K562 (cell line): ENCODE data around the gene PFDN2. TPM values are rescaled to one million over a fixed set of nuclear protein-coding genes. Genes with fewer than 3 reads are reported as not detected.

Source experiments
- ATAC-seq: fragments of 200-7000 bp; cut with Tn5 transposase; 3 replicates; pipeline ENCODE4 v1.9.1; 2020; ENCODE audit warnings: moderate library complexity
- BruUV-seq: library from RNA; stranded (reverse); fragments of 400-500 nt; replicated peaks from 2 replicates; lab custom pipeline; 2021; lab: Mats Ljungman, UMichigan
- CTCF ChIA-PET: fragments of 300-600 bp; formaldehyde crosslinking; extraction: SDS; loops from one replicate; lab custom pipeline; 2021; ENCODE audit warnings: low intra/inter-chr PET ratio; lab: Yijun Ruan, JAX
- POLR2A ChIA-PET: fragments of 300-600, 350-650 bp; sonication (Branson Sonifier 250); formaldehyde crosslinking; extraction: SDS; loops from one replicate; lab custom pipeline; 2021; ENCODE audit warnings: antibody characterized with exemption, inconsistent platforms; lab: Yijun Ruan, JAX
- DNase-seq, 4 experiments: peaks; one replicate each; pipeline versions ENCODE4 v3.0.0 to v3.0.0-alpha.2; 2011 to 2018; ENCODE audit warnings: low spot score in 3 of 4, mixed read lengths in 3 of 4; ENCODE audit errors: extremely low read depth in 1 of 4
- FAIRE-seq: peaks from 2 replicates; lab custom pipeline; 2011; peaks lifted over from hg19 to GRCh38; lab: Jason Lieb, UNC
- H2AFZ ChIP-seq: 2 replicates; pipeline ENCODE4 v1.6.0; 2011; ENCODE audit warnings: low read depth, low read length, control low read depth, inconsistent platforms
- H3K27ac ChIP-seq: fragments of 200-600 bp; 3 replicates; pipeline ENCODE4 v1.8.0; 2011; ENCODE audit warnings: low read depth, mild to moderate bottlenecking, control low read depth, inconsistent platforms, low read length, moderate library complexity, mixed read lengths; ENCODE audit errors: extremely low read depth
- H3K27me3 ChIP-seq, 2 experiments: fragments of 300-600 bp in 1 of 2; 2 replicates in 1 of 2; 3 replicates in 1 of 2; pipeline versions ENCODE4 v1.6.0 to v1.8.0; 2011; ENCODE audit warnings: inconsistent platforms in 2 of 2, low read length in 2 of 2, mild to moderate bottlenecking in 1 of 2, mixed read lengths in 1 of 2, moderate library complexity in 1 of 2; ENCODE audit not compliant: control insufficient read depth in 2 of 2, insufficient read depth in 2 of 2
- H3K36me3 ChIP-seq: fragments of 300-600 bp; 3 replicates; pipeline ENCODE4 v1.8.0; 2011; ENCODE audit warnings: mild to moderate bottlenecking, low read length, inconsistent platforms; ENCODE audit not compliant: control insufficient read depth, insufficient read depth
- H3K4me1 ChIP-seq, 2 experiments: fragments of 200-600 bp in 1 of 2; replicated peaks in 1 of 2; 2 replicates in 1 of 2; 3 replicates in 1 of 2; pipeline versions ENCODE4 v1.5.1 to v1.8.0; 2011; ENCODE audit warnings: inconsistent platforms in 2 of 2, low read length in 2 of 2, mild to moderate bottlenecking in 1 of 2, mixed read lengths in 1 of 2, moderate library complexity in 1 of 2; ENCODE audit not compliant: control insufficient read depth in 2 of 2, insufficient read depth in 2 of 2
- H3K4me2 ChIP-seq: 2 replicates; pipeline ENCODE4 v1.6.1; 2011; ENCODE audit warnings: low read length, control low read depth, inconsistent platforms, mixed read lengths; ENCODE audit not compliant: insufficient read depth
- H3K4me3 ChIP-seq: fragments of 200-600 bp; sonication (generic), shearing (Covaris generic); 2 replicates; pipeline ENCODE4 v1.5.1; 2016; ENCODE audit warnings: control low read depth, inconsistent platforms
- H3K79me2 ChIP-seq: fragments of 200-600 bp; 3 replicates; pipeline ENCODE4 v1.8.0; 2011; ENCODE audit warnings: low read length, inconsistent platforms; ENCODE audit not compliant: control insufficient read depth, insufficient read depth
- H3K9ac ChIP-seq, 2 experiments: 2 replicates each; pipeline versions ENCODE4 v1.6.0 to v1.6.1; 2011; ENCODE audit warnings: low read depth in 2 of 2, low read length in 2 of 2, control low read depth in 1 of 2, inconsistent platforms in 1 of 2, mild to moderate bottlenecking in 1 of 2, mixed read lengths in 1 of 2; ENCODE audit not compliant: insufficient read depth in 1 of 2
- H3K9me1 ChIP-seq: one replicate; pipeline ENCODE4 v1.6.0; 2011; ENCODE audit warnings: inconsistent platforms, mild to moderate bottlenecking, low read length, moderate library complexity; ENCODE audit not compliant: control insufficient read depth, insufficient read depth
- H3K9me3 ChIP-seq: replicated peaks from 2 replicates; pipeline ENCODE4 v1.5.1; 2011; ENCODE audit warnings: low read depth, low read length, inconsistent platforms; ENCODE audit not compliant: control insufficient read depth, insufficient read depth
- H4K20me1 ChIP-seq: replicated peaks from 2 replicates; pipeline ENCODE4 v1.6.1; 2011; ENCODE audit warnings: low read length, inconsistent platforms, mixed read lengths; ENCODE audit not compliant: control insufficient read depth, insufficient read depth
- CREBBP ChIP-seq: IDR thresholded peaks from one replicate; pipeline ENCODE4 v1.6.1; 2012; ENCODE audit warnings: low read depth, mild to moderate bottlenecking, control low read depth, inconsistent platforms, low read length
- FOXA3 ChIP-seq, 2 experiments: fragments of 450-650 bp in 1 of 2; sonication (generic) in 1 of 2; formaldehyde crosslinking; IDR thresholded peaks in 1 of 2; conservative IDR thresholded peaks in 1 of 2; 2 replicates each; pipeline versions ENCODE4 v1.4.0 to v1.8.0; 2020 to 2022; ENCODE audit warnings: mild to moderate bottlenecking in 2 of 2, missing genetic modification reagents in 1 of 2
- FUS ChIP-seq: fragments of 200-400 bp; formaldehyde crosslinking; optimal IDR thresholded peaks from 2 replicates; pipeline ENCODE3; 2017; ENCODE audit warnings: low read depth, low read length
- GTF2A2 ChIP-seq: IDR thresholded peaks from 2 replicates; pipeline ENCODE4 v1.6.1; 2016; ENCODE audit warnings: mild to moderate bottlenecking, missing genetic modification characterization, missing compliant biosample characterization
- HCFC1 ChIP-seq: IDR thresholded peaks from 2 replicates; pipeline ENCODE4 v1.6.1; 2012; ENCODE audit warnings: low read depth, low read length, improper control_type of control experiment
- HNRNPLL ChIP-seq: fragments of 200-400 bp; formaldehyde crosslinking; IDR thresholded peaks from 2 replicates; pipeline ENCODE4 v1.6.1; 2017; ENCODE audit warnings: low read length, low read depth, mild to moderate bottlenecking; ENCODE audit not compliant: poor library complexity, severe bottlenecking
- NFYB ChIP-seq: IDR thresholded peaks from 2 replicates; pipeline ENCODE4 v1.6.1; 2011; ENCODE audit warnings: mild to moderate bottlenecking, moderate library complexity; ENCODE audit not compliant: insufficient read length; ENCODE audit errors: extremely low read depth
- SAP30 ChIP-seq: fragments of 200-600 bp; sonication (generic); IDR thresholded peaks from 2 replicates; pipeline ENCODE4 v1.6.1; 2012; ENCODE audit warnings: borderline replicate concordance, low read depth, mild to moderate bottlenecking, moderate library complexity, low read length, control low read depth, inconsistent platforms; ENCODE audit not compliant: insufficient read depth, poor library complexity, severe bottlenecking
- SIN3A ChIP-seq, 2 experiments: fragments of 150-350 bp in 1 of 2; IDR thresholded peaks; 2 replicates each; pipeline ENCODE4 v1.6.1; 2011 to 2016; ENCODE audit warnings: borderline replicate concordance in 2 of 2, low read depth in 2 of 2, low read length in 2 of 2, mild to moderate bottlenecking in 2 of 2, moderate library complexity in 2 of 2; ENCODE audit not compliant: control insufficient read depth in 1 of 2
- SOX6 ChIP-seq: fragments of 450-650 bp; IDR thresholded peaks from 2 replicates; pipeline ENCODE4 v1.6.1; 2014; ENCODE audit warnings: mild to moderate bottlenecking
- STAG1 ChIP-seq: sonication (generic); formaldehyde crosslinking; IDR thresholded peaks from 2 replicates; pipeline ENCODE4 v1.5.0; 2020; ENCODE audit warnings: missing genetic modification reagents, borderline replicate concordance
- SUPT5H ChIP-seq: fragments of 450-650 bp; IDR thresholded peaks from 2 replicates; pipeline ENCODE4 v1.6.1; 2016
- TCF3 ChIP-seq: sonication (generic); formaldehyde crosslinking; IDR thresholded peaks from 2 replicates; pipeline ENCODE4 v1.4.0; 2020; ENCODE audit warnings: mild to moderate bottlenecking, missing genetic modification reagents
- WHSC1 ChIP-seq: IDR thresholded peaks from one replicate; pipeline ENCODE4 v1.6.1; 2012; ENCODE audit warnings: low read length, control low read depth, inconsistent platforms
- WGBS: fragments of 100-300 bp; shearing (Covaris generic); methylation state at CpG from one replicate; pipeline ENCODE4 v1.1.6; 2016; ENCODE audit warnings: low coverage, mixed read lengths; ENCODE audit not compliant: insufficient coverage; ENCODE audit errors: missing lambda C conversion rate; 5-methylcytosine and 5-hydroxymethylcytosine counted together
- in situ Hi-C: fragments of 300-500 bp; cut with MboI; formaldehyde crosslinking; loops from 4 replicates; pipeline ENCODE4 v1.15.0; 2018; ENCODE audit warnings: inconsistent platforms, mixed read lengths
- intact Hi-C: fragments of 100-400 bp; cut with micrococcal nuclease; formaldehyde crosslinking; loops from 2 replicates; pipeline ENCODE4 v1.14.2; 2022
- polyA plus RNA-seq, 8 experiments: library from polyadenylated mRNA; depleted of rRNA in 4 of 8; stranded (reverse) in 5 of 8; unstranded in 3 of 8; fragments of >200 nt; fragmentation: Nextera tagmentation in 2 of 8; fragmentation: Illumina TruSeq in 1 of 8; extraction: Ambion mirVana in 2 of 8; extraction: Trizol in 1 of 8; gene quantifications; 2 replicates each; pipeline versions ENCODE4 v1.2.1 to v1.2.3, GENCODE V29; 2011 to 2014; ENCODE audit warnings: inconsistent platforms in 1 of 8, missing spikeins in 1 of 8
- total RNA-seq, 7 experiments: library from RNA; depleted of rRNA in 6 of 7; stranded (reverse); fragments of >200 nt in 6 of 7; fragmentation: Illumina TruSeq in 2 of 7; extraction: Trizol in 2 of 7; gene quantifications; 2 replicates each; pipeline versions ENCODE4 v1.2.1 to v1.2.3, GENCODE V29; 2011 to 2021; ENCODE audit warnings: low replicate concordance in 1 of 7
- TF ChIP-seq, protein P1 (sequence below): IDR thresholded peaks from 2 replicates; pipeline ENCODE4 v1.6.1; 2011; ENCODE audit not compliant: insufficient read length; ENCODE audit errors: extremely low read depth
- TF ChIP-seq, protein P2 (sequence below): fragments of 250-450 bp; sonication (Bioruptor Pico); IDR thresholded peaks from 2 replicates; pipeline ENCODE4 v1.5.0; 2021; ENCODE audit warnings: mild to moderate bottlenecking, moderate library complexity

PFDN2 gene
- total and polyA plus RNA-seq, 9 of the 15 experiments (the other 6 are each of a cell fraction or from before 2014, with no cell fraction given) = 50.2 to 361 (median 144) TPM

DNA sequence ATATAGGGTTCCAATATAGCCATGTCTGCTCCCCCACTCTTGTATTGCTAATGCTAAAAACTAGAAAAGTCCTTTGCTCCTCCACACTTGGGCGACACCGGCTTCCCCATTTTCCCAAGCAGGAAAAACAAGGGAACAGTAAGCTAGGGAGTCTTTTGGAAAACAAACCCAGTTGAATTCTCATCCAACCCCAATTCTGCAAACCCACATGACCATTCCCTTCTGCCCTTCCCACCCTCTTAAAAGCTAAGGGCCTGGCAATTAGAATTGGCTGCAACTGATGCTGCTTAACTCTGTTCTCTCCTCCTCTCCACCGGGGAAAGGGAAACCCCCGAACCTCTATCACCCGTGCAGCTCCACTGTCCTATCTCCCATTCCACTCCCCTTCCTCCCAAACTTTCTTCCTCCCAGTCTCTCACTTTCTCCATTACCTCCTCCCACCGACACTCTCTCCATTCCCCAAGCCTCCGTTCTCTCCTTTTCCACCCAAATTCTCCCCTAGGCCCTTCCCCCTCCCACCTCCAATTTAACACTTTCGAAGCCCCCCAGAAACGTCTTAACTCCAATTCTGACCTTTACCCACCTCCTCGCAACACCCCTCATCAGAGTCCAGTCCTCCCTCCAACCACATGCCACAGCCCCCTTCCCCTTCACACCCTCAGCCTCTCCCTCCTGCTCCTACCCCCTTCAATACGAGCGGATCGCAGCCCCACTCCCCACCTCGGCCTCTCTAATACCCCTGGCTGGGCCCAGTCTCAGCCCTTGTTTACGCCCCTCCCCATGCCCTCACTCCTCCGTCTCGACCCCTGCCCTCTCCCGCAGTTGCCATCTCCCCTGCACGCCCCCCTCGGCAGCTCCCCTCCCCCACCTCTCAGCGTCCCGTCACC is 13.9 kb upstream of the PFDN2 start:
- peak; percentile 13; the same call in 1 of the 3 replicates for ATAC-seq
- intact Hi-C loops (loop anchor here (1.0 to 10.0 kb wide), 4 partner anchors 12 to 407 kb away; partner anchors contain the start of gene PPOX), in situ Hi-C loops (no loop called here)
- ChIA-PET POLR2A (interaction anchor here (0.5 to 4.2 kb wide), 15 partner anchors 7 to 289 kb away, joined by 3 to 20 read pairs (median 4); partner anchors contain the start of genes NIT1, PFDN2, PPOX and UFC1), CTCF (no interaction called here)
- peak; percentile 40 for FAIRE-seq
- DNase-seq = peak in 2 of 4 experiments; percentile 26 to 43
- BruUV-seq = no TSS peak
- Histone ChIP-seq H3K9me1 (no peaks in the 10 kb centered on the region), H3K36me3 (peaks cover 40% of the 10 kb centered on the region), H3K4me3 (peak overlapping the region; percentile 57), H3K4me2 (peak overlapping the region; percentile 97), H3K27me3 (no peaks in the 10 kb centered on the region), H3K9ac (peak overlapping the region; percentile 90), H3K9me3 (no peaks in the 10 kb centered on the region), H4K20me1 (no peaks in the 10 kb centered on the region), H3K27ac (peak overlapping the region; percentile 89), H3K4me1 (peaks cover 7 to 15% of the 10 kb centered on the region in 2 experiments; a peak in 3 of 5 replicates), H3K79me2 (peaks cover 59% of the 10 kb centered on the region), H2AFZ (peak overlapping the region; percentile 94)
- 4% methylated on average over 13 of the region's 22 CpGs for WGBS
- no peak for TF ChIP-seq STAG1
- TF ChIP-seq, protein P1, sequence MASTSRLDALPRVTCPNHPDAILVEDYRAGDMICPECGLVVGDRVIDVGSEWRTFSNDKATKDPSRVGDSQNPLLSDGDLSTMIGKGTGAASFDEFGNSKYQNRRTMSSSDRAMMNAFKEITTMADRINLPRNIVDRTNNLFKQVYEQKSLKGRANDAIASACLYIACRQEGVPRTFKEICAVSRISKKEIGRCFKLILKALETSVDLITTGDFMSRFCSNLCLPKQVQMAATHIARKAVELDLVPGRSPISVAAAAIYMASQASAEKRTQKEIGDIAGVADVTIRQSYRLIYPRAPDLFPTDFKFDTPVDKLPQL = no peak
- no peak for TF ChIP-seq TCF3 (CRISPR knock-in tag)
- no peak for TF ChIP-seq FUS
- peak; percentile 31 for TF ChIP-seq SAP30
- TF ChIP-seq FOXA3 (CRISPR knock-in tag; conservative IDR thresholded peaks at IDR 0.05 in 1 of 2, IDR thresholded peaks at IDR 0.05 in 1 of 2) = no peak
- TF ChIP-seq SUPT5H = peak; percentile 23
- 0 out of 2 replicates have a peak, but pooled peaks have one; percentile 22 for TF ChIP-seq GTF2A2
- TF ChIP-seq CREBBP = no peak
- TF ChIP-seq SOX6 = no peak
- TF ChIP-seq WHSC1 = no peak
- no peak for TF ChIP-seq HNRNPLL
- no peak for TF ChIP-seq NFYB
- TF ChIP-seq, protein P2, sequence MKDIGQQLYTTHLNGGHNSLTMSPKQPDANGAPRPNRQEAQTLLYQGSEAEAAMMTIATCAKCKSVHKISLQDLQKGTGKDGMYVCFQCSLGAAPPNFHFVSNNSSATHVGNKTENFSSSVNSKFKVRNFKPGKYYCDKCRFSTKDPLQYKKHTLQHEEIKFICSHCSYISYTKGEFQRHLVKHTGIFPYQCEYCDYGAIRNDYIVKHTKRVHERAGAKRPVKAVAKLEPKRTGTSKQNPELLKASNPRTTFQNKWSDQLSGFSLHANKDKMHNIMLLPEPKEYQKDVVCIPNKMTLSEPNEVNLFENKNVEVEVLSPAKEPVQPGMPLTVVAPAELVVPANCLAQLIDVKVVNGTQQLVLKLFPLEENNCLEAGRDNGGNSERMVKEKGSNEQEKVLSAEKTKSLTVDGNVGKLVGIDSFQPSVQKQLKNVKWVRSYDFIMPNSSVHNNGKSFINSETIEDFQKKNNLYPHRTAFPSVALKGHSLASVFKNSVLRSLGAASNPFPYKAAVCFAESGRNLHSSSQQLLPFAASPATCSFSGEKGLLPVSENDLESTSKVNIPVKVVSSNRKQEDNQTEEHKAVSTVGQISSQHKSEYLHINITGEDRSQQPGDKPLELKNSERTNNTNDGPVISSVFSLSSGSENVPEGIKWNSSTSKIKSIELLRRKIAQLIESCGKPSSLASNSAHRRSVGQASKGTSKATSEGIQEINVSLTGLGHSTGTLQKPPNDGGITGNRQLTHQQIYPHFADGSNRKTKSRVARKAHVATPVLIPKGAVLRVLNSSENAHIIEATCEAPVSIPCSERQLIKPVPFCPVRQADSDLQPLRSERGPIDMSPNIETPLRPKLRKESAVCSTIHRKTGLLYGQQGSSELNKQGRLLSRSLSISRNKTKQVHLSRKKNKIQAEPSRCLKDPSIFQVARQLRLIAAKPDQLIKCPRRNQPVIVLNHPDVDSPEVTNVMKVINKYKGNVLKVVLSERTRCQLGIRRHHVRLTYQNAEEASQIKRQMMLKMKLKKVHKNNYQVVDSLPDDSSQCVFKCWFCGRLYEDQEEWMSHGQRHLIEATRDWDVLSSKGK (CRISPR knock-in tag) = no peak
- TF ChIP-seq SIN3A (IDR thresholded peaks at IDR 0.05; ENCODE audit: borderline replicate concordance in 2 of 2, control insufficient read depth in 1 of 2, low read depth in 2 of 2, low read length in 2 of 2) = no peak
- no peak for TF ChIP-seq HCFC1
